Keratinocyte (primary cell): ENCODE measurements around the gene PEX11A.

Experiments
- EZH2 ChIP-seq: IDR thresholded peaks from one replicate; pipeline ENCODE4 v1.6.1; 2012; ENCODE audit warnings: inconsistent platforms, mild to moderate bottlenecking, low read length, moderate library complexity
- TF ChIP-seq, protein P1 (sequence below), 3 experiments: IDR thresholded peaks in 1 of 3; conservative IDR thresholded peaks in 1 of 3; optimal IDR thresholded peaks in 1 of 3; 2 replicates in 2 of 3; 3 replicates in 1 of 3; pipeline versions ENCODE3 to v1.5.1; 2011; ENCODE audit warnings: low read length in 3 of 3, mild to moderate bottlenecking in 3 of 3, moderate library complexity in 2 of 3, control low read depth in 1 of 3, inconsistent platforms in 1 of 3; ENCODE audit not compliant: insufficient read depth in 2 of 3; ENCODE audit errors: extremely low read depth in 1 of 3

GRCh38 chr15:89685995-89686394 is 4.6 kb downstream of the PEX11A start:
- TF ChIP-seq EZH2 = no peak
- TF ChIP-seq, protein P1, sequence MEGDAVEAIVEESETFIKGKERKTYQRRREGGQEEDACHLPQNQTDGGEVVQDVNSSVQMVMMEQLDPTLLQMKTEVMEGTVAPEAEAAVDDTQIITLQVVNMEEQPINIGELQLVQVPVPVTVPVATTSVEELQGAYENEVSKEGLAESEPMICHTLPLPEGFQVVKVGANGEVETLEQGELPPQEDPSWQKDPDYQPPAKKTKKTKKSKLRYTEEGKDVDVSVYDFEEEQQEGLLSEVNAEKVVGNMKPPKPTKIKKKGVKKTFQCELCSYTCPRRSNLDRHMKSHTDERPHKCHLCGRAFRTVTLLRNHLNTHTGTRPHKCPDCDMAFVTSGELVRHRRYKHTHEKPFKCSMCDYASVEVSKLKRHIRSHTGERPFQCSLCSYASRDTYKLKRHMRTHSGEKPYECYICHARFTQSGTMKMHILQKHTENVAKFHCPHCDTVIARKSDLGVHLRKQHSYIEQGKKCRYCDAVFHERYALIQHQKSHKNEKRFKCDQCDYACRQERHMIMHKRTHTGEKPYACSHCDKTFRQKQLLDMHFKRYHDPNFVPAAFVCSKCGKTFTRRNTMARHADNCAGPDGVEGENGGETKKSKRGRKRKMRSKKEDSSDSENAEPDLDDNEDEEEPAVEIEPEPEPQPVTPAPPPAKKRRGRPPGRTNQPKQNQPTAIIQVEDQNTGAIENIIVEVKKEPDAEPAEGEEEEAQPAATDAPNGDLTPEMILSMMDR (optimal IDR thresholded peaks at IDR 0.05 in 1 of 3, IDR thresholded peaks at IDR 0.05 in 1 of 3, conservative IDR thresholded peaks at IDR 0.05 in 1 of 3; ENCODE audit: extremely low read depth in 1 of 3, insufficient read depth in 2 of 3, low read length in 3 of 3) = no peak
